Measurements from ENCODE around the gene TMEM203. TPM values are rescaled to one million over a fixed set of nuclear protein-coding genes. Genes with fewer than 3 reads are reported as not detected.

TMEM203 gene
- total RNA-seq, 4 donors from 2014 or later = 19.4 to 29.6 (median 25.4) TPM

GRCh38 chr9:137214620-137215019 is 9.2 kb upstream of the TMEM203 start:
- intact Hi-C loops (cut with DNase I) = no loop called here
- DNase-seq = no peak
- Histone ChIP-seq H3K9me3 (no peaks in the 10 kb centered on the region), H3K4me1 (peaks cover 15 to 31% (median 16%) of the 10 kb centered on the region in 3 donors), H3K4me3 (no peak overlapping the region), H3K36me3 (peaks cover 0 to 41% (median 4%) of the 10 kb centered on the region in 3 donors), H3K27me3 (no peaks in the 10 kb centered on the region), H3K27ac (no peak overlapping the region)
- TF ChIP-seq POLR2A (IDR thresholded peaks at IDR 0.05) (no peak), CTCF (IDR thresholded peaks at IDR 0.05) (no peak)
- 78 to 80% methylated on average over 8 to 11 of the region's 19 CpGs for WGBS, 2 donors

- Histone ChIP-seq H3K4me1 (peaks cover 8 to 22% (median 14%) of the 10 kb centered on the region in 3 donors), H3K27me3 (no peaks in the 10 kb centered on the region), H3K36me3 (peaks cover 0 to 53% (median 4%) of the 10 kb centered on the region in 3 donors), H3K27ac (no peak overlapping the region), H3K4me3 (no peak overlapping the region), H3K9me3 (no peaks in the 10 kb centered on the region)
- 92 to 94% methylated on average over 13 to 19 of the region's 49 CpGs for WGBS, 2 donors
- intact Hi-C loops (cut with DNase I) = no loop called here
- no peak for DNase-seq
- TF ChIP-seq POLR2A (IDR thresholded peaks at IDR 0.05) = no peak
- peak in 1 of 6 experiments; percentile 37 for TF ChIP-seq CTCF (IDR thresholded peaks at IDR 0.05)
Observed at GRCh38 chr9:137213160-137214060, 8.0 kb upstream of the TMEM203 start.

- Histone ChIP-seq H3K4me1 (peaks cover 6 to 14% (median 9%) of the 10 kb centered on the region in 3 donors), H3K27me3 (no peaks in the 10 kb centered on the region), H3K4me3 (no peak overlapping the region), H3K36me3 (peaks cover 0 to 55% (median 4%) of the 10 kb centered on the region in 3 donors), H3K27ac (no peak overlapping the region), H3K9me3 (no peaks in the 10 kb centered on the region)
- WGBS, 2 donors = 47 to 93% methylated on average over 7 to 12 of the region's 21 CpGs
- no peak for DNase-seq
- TF ChIP-seq POLR2A (IDR thresholded peaks at IDR 0.05) (no peak), CTCF (IDR thresholded peaks at IDR 0.05) (no peak)
- intact Hi-C loops (cut with DNase I) = no loop called here
Observed at GRCh38 chr9:137212520-137212919, 7.1 kb upstream of the TMEM203 start.

- 86 to 91% methylated on average over 4 to 9 of the region's 13 CpGs for WGBS, 2 donors
- no peaks in the 10 kb centered on the region for H3K27me3 ChIP-seq
- H3K4me1 ChIP-seq = peaks cover 3 to 13% (median 6%) of the 10 kb centered on the region in 3 donors
- H3K9me3 ChIP-seq = no peaks in the 10 kb centered on the region
- intact Hi-C loops (cut with DNase I) = no loop called here
- DNase-seq = no peak
- peaks cover 0 to 53% (median 4%) of the 10 kb centered on the region in 3 donors for H3K36me3 ChIP-seq
- TF ChIP-seq POLR2A (IDR thresholded peaks at IDR 0.05) (no peak), CTCF (IDR thresholded peaks at IDR 0.05) (no peak)
- H3K27ac ChIP-seq = no peak overlapping the region
- H3K4me3 ChIP-seq = no peak overlapping the region
Observed at GRCh38 chr9:137211532-137211931, 6.1 kb upstream of the TMEM203 start.

GRCh38 chr9:137206602-137207001 is 1.2 kb upstream of the TMEM203 start:
- no peaks in the 10 kb centered on the region for H3K27me3 ChIP-seq
- H3K36me3 ChIP-seq = peaks cover 0 to 26% (median 4%) of the 10 kb centered on the region in 3 donors
- DNase-seq = no peak
- no peaks in the 10 kb centered on the region for H3K9me3 ChIP-seq
- intact Hi-C loops (cut with DNase I) = no loop called here
- no peak for TF ChIP-seq CTCF (IDR thresholded peaks at IDR 0.05)
- TF ChIP-seq POLR2A (IDR thresholded peaks at IDR 0.05) = no peak
- WGBS, 2 donors = 73 to 79% methylated on average over 6 of the region's 7 CpGs
- peak overlapping the region in 3 of 4 donors; percentile 98 to 99 (median 98) for H3K4me3 ChIP-seq
- peak overlapping the region in 1 of 4 donors; percentile 88 for H3K27ac ChIP-seq
- H3K4me1 ChIP-seq = peaks cover 32 to 53% (median 40%) of the 10 kb centered on the region in 3 donors
